GM08714 (cell line): ENCODE measurements around the gene UBTF.
"Not testable (repeated sequence)": the region's sequence is repeated elsewhere in the genome, so short reads cannot be mapped to it uniquely, and the experiment has no call there.

Experiments
- H3K4me3 ChIP-seq: fragments of 200-500 bp; sonication (Bioruptor generic); 2 replicates; pipeline ENCODE4 v1.5.1; 2014; ENCODE audit warnings: mild to moderate bottlenecking, low read length, inconsistent platforms
- ZNF274 ChIP-seq: IDR thresholded peaks from 2 replicates; pipeline ENCODE4 v1.6.1; 2012; ENCODE audit warnings: mild to moderate bottlenecking, low read depth, low read length

Gene UBTF

DNA sequence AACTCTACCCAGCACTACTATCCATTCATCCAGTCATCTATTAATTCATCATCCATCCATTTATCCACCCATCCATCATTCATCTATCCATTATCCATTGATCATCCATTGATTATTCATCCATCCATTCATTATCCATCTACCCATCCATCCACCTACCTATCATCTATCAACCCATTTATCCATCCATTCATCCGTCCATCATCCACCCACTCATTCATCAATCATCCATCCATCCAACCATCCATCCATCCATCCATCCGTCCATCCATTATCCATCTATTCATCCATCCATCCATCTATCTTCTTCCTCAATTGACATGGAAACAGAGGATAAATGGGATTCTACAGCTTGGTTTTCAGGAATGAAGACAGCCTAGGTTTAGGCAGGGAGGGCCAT lies 36.4 kb upstream of the UBTF start:
- no peak overlapping the region for H3K4me3 ChIP-seq
- no peak for TF ChIP-seq ZNF274

DNA sequence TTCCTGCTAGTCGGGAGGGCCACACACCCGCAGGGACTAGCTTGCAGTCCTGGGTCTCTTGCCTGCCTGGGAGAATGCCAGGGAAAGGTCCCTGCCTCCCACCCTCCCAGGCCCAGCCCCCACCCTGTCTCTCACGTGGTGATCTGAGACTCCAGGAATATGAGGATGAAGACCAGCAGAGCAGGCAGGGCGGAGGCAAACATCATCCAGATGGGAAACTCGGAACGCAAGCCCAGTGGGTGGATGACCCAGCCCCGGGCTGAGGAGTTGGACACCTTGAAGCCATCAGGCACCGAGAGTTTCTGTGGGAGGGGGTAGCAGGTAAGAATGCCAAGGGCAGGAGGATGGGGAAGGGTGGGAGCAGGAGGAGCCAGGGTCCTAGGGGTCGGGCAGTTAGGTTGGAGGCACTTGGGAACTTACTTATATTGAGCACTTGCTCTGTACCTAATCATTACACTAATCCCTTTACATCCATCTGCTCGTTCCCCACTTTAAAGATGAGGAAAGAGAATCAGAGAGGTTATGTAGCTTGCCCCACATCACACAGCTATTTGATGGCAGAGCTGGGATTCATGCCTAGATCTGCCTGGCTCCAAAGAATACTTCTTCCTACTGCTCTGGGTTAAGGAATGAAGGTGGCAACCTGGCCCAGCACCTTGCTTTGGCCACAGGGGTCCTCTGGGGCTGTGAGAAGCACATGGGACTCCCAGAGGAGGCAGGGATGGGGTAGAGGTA lies 35.1 kb upstream of the UBTF start:
- no peak overlapping the region for H3K4me3 ChIP-seq
- no peak for TF ChIP-seq ZNF274

GRCh38 chr17:44253006-44253405 lies 33.5 kb upstream of the UBTF start:
- no peak for TF ChIP-seq ZNF274
- no peak overlapping the region for H3K4me3 ChIP-seq

GRCh38 chr17:44251062-44251461 lies 31.6 kb upstream of the UBTF start:
- H3K4me3 ChIP-seq = no peak overlapping the region
- TF ChIP-seq ZNF274 = no peak

- no peak overlapping the region for H3K4me3 ChIP-seq
- no peak for TF ChIP-seq ZNF274
These were observed 30.2 kb upstream of the UBTF start for GRCh38 chr17:44249501-44250246.

- H3K4me3 ChIP-seq = no peak overlapping the region
- TF ChIP-seq ZNF274 = no peak
These were observed 28.6 kb upstream of the UBTF start for GRCh38 chr17:44247876-44248736.

GRCh38 chr17:44247440-44247841 lies 28.0 kb upstream of the UBTF start:
- no peak for TF ChIP-seq ZNF274
- H3K4me3 ChIP-seq = no peak overlapping the region

- TF ChIP-seq ZNF274 = no peak
- no peak overlapping the region for H3K4me3 ChIP-seq
These were observed 21.7 kb upstream of the UBTF start for GRCh38 chr17:44241106-44241624.

- H3K4me3 ChIP-seq = not testable (repeated sequence)
These were observed 18.4 kb upstream of the UBTF start for GRCh38 chr17:44237886-44238285.

GRCh38 chr17:44236444-44236991 lies 17.0 kb upstream of the UBTF start:
- no peak for TF ChIP-seq ZNF274
- no peak overlapping the region for H3K4me3 ChIP-seq

GRCh38 chr17:44235583-44235936 lies 16.1 kb upstream of the UBTF start:
- no peak overlapping the region for H3K4me3 ChIP-seq
- no peak for TF ChIP-seq ZNF274

GRCh38 chr17:44233582-44233981 lies 14.1 kb upstream of the UBTF start:
- TF ChIP-seq ZNF274 = no peak
- no peak overlapping the region for H3K4me3 ChIP-seq

- no peak overlapping the region for H3K4me3 ChIP-seq
- no peak for TF ChIP-seq ZNF274
These were observed 12.6 kb upstream of the UBTF start for GRCh38 chr17:44232061-44232460.

DNA sequence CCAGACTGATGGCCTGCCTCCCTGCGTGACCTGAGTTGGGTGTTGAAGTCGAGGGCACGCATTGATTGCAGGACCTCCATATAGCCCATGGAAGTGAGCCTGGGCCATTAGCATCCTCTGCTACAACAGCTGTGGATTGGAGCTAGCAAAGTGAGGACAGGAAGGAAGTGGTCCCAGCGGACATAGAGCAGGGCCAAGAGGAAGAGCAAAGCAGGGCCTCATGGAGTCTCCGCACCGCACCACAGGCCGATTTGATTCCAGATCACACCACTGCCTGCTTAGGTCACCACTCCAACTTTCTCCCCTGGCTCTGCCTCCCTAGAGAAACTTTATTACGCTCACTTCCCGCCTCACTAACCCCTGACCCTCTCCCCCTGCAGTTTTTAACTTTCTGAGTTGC lies 10.7 kb upstream of the UBTF start:
- H3K4me3 ChIP-seq = no peak overlapping the region
- no peak for TF ChIP-seq ZNF274
